Mucosa of descending colon (tissue), 3 donors: Measurements from ENCODE around the gene F11. TPM values are rescaled to one million over a fixed set of nuclear protein-coding genes. Genes with fewer than 3 reads are reported as not detected.
A peak's percentile ranks its signal among the peaks of the same experiment; 100 is the strongest.

Experiments
- ATAC-seq: fragments of 200-7000 bp; cut with Tn5 transposase; one replicate; pipeline ENCODE4 v1.9.1; 2020; ENCODE audit warnings: mild to moderate bottlenecking, moderate library complexity
- DNase-seq, 3 donors: peaks; one replicate each; pipeline ENCODE4 v3.0.0-alpha.2; 2020
- H3K36me3 ChIP-seq: fragments of 200-600 bp; one replicate; pipeline ENCODE4 v1.8.0; 2021; ENCODE audit warnings: low read depth, mild to moderate bottlenecking
- H3K4me1 ChIP-seq: fragments of 200-600 bp; one replicate; pipeline ENCODE4 v1.8.0; 2021; ENCODE audit warnings: low read depth, mild to moderate bottlenecking
- H3K4me3 ChIP-seq: fragments of 200-600 bp; one replicate; pipeline ENCODE4 v1.8.0; 2021; ENCODE audit warnings: mild to moderate bottlenecking
- H3K9me3 ChIP-seq: fragments of 200-600 bp; one replicate; pipeline ENCODE4 v1.8.0; 2021; ENCODE audit warnings: mild to moderate bottlenecking
- CTCF ChIP-seq: fragments of 200-600 bp; IDR thresholded peaks from one replicate; pipeline ENCODE4 v1.8.0; 2022; ENCODE audit warnings: antibody characterized with exemption, mild to moderate bottlenecking
- intact Hi-C, 2 donors: fragments of 100-400 bp; cut with DNase I in 1 of 2; cut with micrococcal nuclease in 1 of 2; formaldehyde crosslinking; loops; one replicate each; pipeline versions ENCODE4 v1.11.0 to v1.11.1; 2022; cut with DNase I, micrococcal nuclease
- total RNA-seq, 3 donors: library from RNA; stranded (reverse); fragmentation: NEBNext Ultra II Directional in 2 of 3; extraction: Animal tissue kit (Norgen Biotek cat#: 25700) in 2 of 3; gene quantifications; one replicate each; pipeline versions ENCODE4 v1.2.1 to v1.2.4, GENCODE V29; 2021 to 2023
- donor health status: DM: no; HTN: no; CAD: no; lungs with moderate emphysema.
- donor health status: DM: no; HTN: no; CAD: no.
- donor health status: DM: no; HTN: yes; CAD: no.

The F11 gene
- total RNA-seq, 3 donors from 2014 or later: 0.65 TPM; not detected in 2

GRCh38 chr4:186285147-186285546, 19.2 kb downstream of the F11 start:
- H3K4me3 ChIP-seq: no peak overlapping the region
- no peaks in the 10 kb centered on the region for H3K36me3 ChIP-seq
- H3K4me1 ChIP-seq: no peaks in the 10 kb centered on the region
- TF ChIP-seq CTCF: no peak
- DNase-seq (no peak), ATAC-seq (no peak)
- H3K9me3 ChIP-seq: no peaks in the 10 kb centered on the region
- intact Hi-C loops: no loop called here

GRCh38 chr4:186286581-186286980, 20.6 kb downstream of the F11 start:
- H3K4me1 ChIP-seq: no peaks in the 10 kb centered on the region
- no peaks in the 10 kb centered on the region for H3K36me3 ChIP-seq
- H3K9me3 ChIP-seq: no peaks in the 10 kb centered on the region
- no peak overlapping the region for H3K4me3 ChIP-seq
- no peak for TF ChIP-seq CTCF
- ATAC-seq (no peak), DNase-seq (no peak)
- intact Hi-C loops: no loop called here

- H3K4me1 ChIP-seq: no peaks in the 10 kb centered on the region
- no peaks in the 10 kb centered on the region for H3K36me3 ChIP-seq
- H3K9me3 ChIP-seq: no peaks in the 10 kb centered on the region
- DNase-seq (no peak), ATAC-seq (peak; percentile 47)
- intact Hi-C loops: loop anchor here in 1 of 2 donors (10.0 kb wide), 1 partner anchor 293 kb away; no protein-coding TSS in a partner anchor
- no peak for TF ChIP-seq CTCF
- no peak overlapping the region for H3K4me3 ChIP-seq
Observed at GRCh38 chr4:186291256-186291890, 25.4 kb downstream of the F11 start.

GRCh38 chr4:186294160-186294559, 28.2 kb downstream of the F11 start:
- Histone ChIP-seq H3K4me1 (no peaks in the 10 kb centered on the region), H3K4me3 (no peak overlapping the region), H3K36me3 (no peaks in the 10 kb centered on the region), H3K9me3 (no peaks in the 10 kb centered on the region)
- no peak for DNase-seq
- TF ChIP-seq CTCF: no peak
- intact Hi-C loops: loop anchor here in 1 of 2 donors (10.0 kb wide), 1 partner anchor 291 kb away; no protein-coding TSS in a partner anchor
- ATAC-seq: no peak

GRCh38 chr4:186296481-186296880, 30.5 kb downstream of the F11 start:
- Histone ChIP-seq H3K36me3 (no peaks in the 10 kb centered on the region), H3K4me1 (peaks cover 9% of the 10 kb centered on the region), H3K9me3 (no peaks in the 10 kb centered on the region), H3K4me3 (no peak overlapping the region)
- intact Hi-C loops: loop anchor here (5.0 to 10.0 kb wide), 2 partner anchors 288 to 296 kb away; no protein-coding TSS in a partner anchor
- DNase-seq: peak in 2 of 3 donors; percentile 25 to 37
- ATAC-seq: peak; percentile 31
- no peak for TF ChIP-seq CTCF
